ENCODE data around the gene EPHB1. TPM values are rescaled to one million over a fixed set of nuclear protein-coding genes. Genes with fewer than 3 reads are reported as not detected.
"Not testable (repeated sequence)": the region's sequence is repeated elsewhere in the genome, so short reads cannot be mapped to it uniquely, and the experiment has no call there.

EPHB1 gene
- total RNA-seq, 5 donors from 2014 or later (not counting 1 experiment from before 2014, with no cell fraction given): 0.28 to 0.72 (median 0.31) TPM; not detected in 1

DNA sequence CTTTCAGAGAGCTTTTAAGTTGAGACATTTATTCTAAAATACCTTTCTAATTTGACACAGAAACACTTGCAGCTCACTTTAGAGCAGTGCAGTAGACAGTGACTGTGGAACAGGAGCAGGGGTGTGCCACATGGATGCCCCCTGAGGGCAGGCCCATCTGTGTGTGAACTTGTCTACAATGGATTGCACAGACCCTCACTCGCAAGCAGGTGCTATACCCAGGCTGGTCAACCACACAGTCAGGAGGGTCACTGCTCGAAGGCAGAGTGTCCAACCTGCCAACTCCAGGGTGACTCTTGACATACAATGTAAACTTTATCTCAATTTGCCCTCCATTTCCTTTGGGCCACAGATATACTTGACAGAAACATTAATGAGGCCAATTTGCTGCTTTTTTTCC lies 437.2 kb downstream of the EPHB1 start:
- no peaks in the 10 kb centered on the region for H3K36me3 Mint-ChIP-seq
- ATAC-seq (replicated peaks in 1 of 4) (no peak), DNase-seq (no peak)
- no peaks in the 10 kb centered on the region for H3K4me1 Mint-ChIP-seq
- H3K9me3 Mint-ChIP-seq: peaks cover 0 to 4% (median 0%) of the 10 kb centered on the region in 3 donors
- Histone ChIP-seq H3K9me3 (no peaks in the 10 kb centered on the region), H3K4me1 (ENCODE audit: control insufficient read depth in 1 of 2, extremely low read depth in 1 of 2, insufficient read depth in 2 of 2, low read length in 2 of 2) (no peaks in the 10 kb centered on the region), H3K36me3 (ENCODE audit: control insufficient read depth in 2 of 2, extremely low read depth in 1 of 2, insufficient read depth in 1 of 2, low read length in 1 of 2) (no peaks in the 10 kb centered on the region), H3K27ac (ENCODE audit: low read length) (no peak overlapping the region), H3K27me3 (replicated peaks in 1 of 2; ENCODE audit: control insufficient read depth in 2 of 2, extremely low read depth in 1 of 2, insufficient read depth in 2 of 2, low read length in 1 of 2) (peaks cover 0 to 2% of the 10 kb centered on the region in 2 experiments), H3K4me3 (ENCODE audit: control insufficient read depth in 1 of 2, extremely low read depth in 1 of 2, low read length in 1 of 2) (no peak overlapping the region)
- H3K27ac Mint-ChIP-seq: no peak overlapping the region
- no peaks in the 10 kb centered on the region for H3K27me3 Mint-ChIP-seq
- no peak overlapping the region for H3K4me3 Mint-ChIP-seq
- CTCF ChIA-PET: no interaction called here
- POLR2A ChIA-PET: no interaction called here
- WGBS (ENCODE audit: insufficient coverage): 100% methylated on average over 1 of the region's 2 CpGs

- ATAC-seq (replicated peaks in 1 of 4); H3K4me3 Mint-ChIP-seq; H3K27ac Mint-ChIP-seq; H3K4me1 ChIP-seq (ENCODE audit: control insufficient read depth in 1 of 2, extremely low read depth in 1 of 2, insufficient read depth in 2 of 2, low read length in 2 of 2); DNase-seq; H3K4me1 Mint-ChIP-seq; POLR2A ChIA-PET; H3K9me3 Mint-ChIP-seq; H3K4me3 ChIP-seq (ENCODE audit: control insufficient read depth in 1 of 2, extremely low read depth in 1 of 2, low read length in 1 of 2); H3K36me3 Mint-ChIP-seq; H3K36me3 ChIP-seq (ENCODE audit: control insufficient read depth in 2 of 2, extremely low read depth in 1 of 2, insufficient read depth in 1 of 2, low read length in 1 of 2); H3K27me3 ChIP-seq (replicated peaks in 1 of 2; ENCODE audit: control insufficient read depth in 2 of 2, extremely low read depth in 1 of 2, insufficient read depth in 2 of 2, low read length in 1 of 2); H3K27me3 Mint-ChIP-seq; CTCF ChIA-PET; H3K9me3 ChIP-seq; H3K27ac ChIP-seq (ENCODE audit: low read length): not testable (repeated sequence)
- WGBS (ENCODE audit: insufficient coverage): 86% methylated on average over 1 of the region's 3 CpGs
Measured at GRCh38 chr3:135233476-135233875, 438.4 kb downstream of the EPHB1 start.

DNA sequence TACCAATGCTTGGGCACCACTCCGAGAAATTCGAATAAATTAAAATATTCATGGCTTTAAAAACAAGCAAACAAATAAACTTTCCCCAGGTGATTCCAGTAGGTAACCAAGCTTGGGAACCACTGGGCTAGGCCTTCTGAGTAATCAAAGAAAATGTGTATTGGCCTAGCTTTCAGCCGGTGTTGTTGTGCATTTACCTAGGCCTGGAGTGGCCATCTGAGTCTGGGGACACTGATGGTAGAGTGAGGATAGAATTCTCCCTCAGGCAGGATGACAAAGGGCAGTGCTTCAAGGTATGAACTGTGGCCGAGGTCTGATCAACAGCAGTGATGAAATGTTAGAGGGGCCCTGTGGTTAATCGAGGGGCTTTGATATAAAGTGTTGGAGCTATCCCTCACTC lies 440.5 kb downstream of the EPHB1 start:
- Mint-ChIP-seq H3K4me1 (no peaks in the 10 kb centered on the region), H3K9me3 (peaks cover 0 to 4% (median 0%) of the 10 kb centered on the region in 3 donors), H3K36me3 (no peaks in the 10 kb centered on the region), H3K4me3 (no peak overlapping the region), H3K27me3 (peaks cover 0 to 16% of the 10 kb centered on the region in 2 donors), H3K27ac (no peak overlapping the region)
- Histone ChIP-seq H3K4me3 (ENCODE audit: control insufficient read depth in 1 of 2, extremely low read depth in 1 of 2, low read length in 1 of 2) (no peak overlapping the region), H3K4me1 (ENCODE audit: control insufficient read depth in 1 of 2, extremely low read depth in 1 of 2, insufficient read depth in 2 of 2, low read length in 2 of 2) (no peaks in the 10 kb centered on the region), H3K9me3 (no peaks in the 10 kb centered on the region), H3K36me3 (ENCODE audit: control insufficient read depth in 2 of 2, extremely low read depth in 1 of 2, insufficient read depth in 1 of 2, low read length in 1 of 2) (no peaks in the 10 kb centered on the region), H3K27ac (ENCODE audit: low read length) (no peak overlapping the region), H3K27me3 (replicated peaks in 1 of 2; ENCODE audit: control insufficient read depth in 2 of 2, extremely low read depth in 1 of 2, insufficient read depth in 2 of 2, low read length in 1 of 2) (peaks cover 0 to 7% of the 10 kb centered on the region in 2 experiments)
- CTCF ChIA-PET: interaction anchor here in 1 of 2 donors (0.6 kb wide), 1 partner anchor 363 kb away, joined by 3 read pairs; no protein-coding TSS in a partner anchor
- DNase-seq (no peak), ATAC-seq (replicated peaks in 1 of 4) (no peak)
- WGBS (ENCODE audit: insufficient coverage): 100% methylated on average over 1 of the region's 5 CpGs
- POLR2A ChIA-PET: no interaction called here

- CTCF ChIA-PET: no interaction called here
Measured at GRCh38 chr3:135237371-135238143, 442.5 kb downstream of the EPHB1 start.

DNA sequence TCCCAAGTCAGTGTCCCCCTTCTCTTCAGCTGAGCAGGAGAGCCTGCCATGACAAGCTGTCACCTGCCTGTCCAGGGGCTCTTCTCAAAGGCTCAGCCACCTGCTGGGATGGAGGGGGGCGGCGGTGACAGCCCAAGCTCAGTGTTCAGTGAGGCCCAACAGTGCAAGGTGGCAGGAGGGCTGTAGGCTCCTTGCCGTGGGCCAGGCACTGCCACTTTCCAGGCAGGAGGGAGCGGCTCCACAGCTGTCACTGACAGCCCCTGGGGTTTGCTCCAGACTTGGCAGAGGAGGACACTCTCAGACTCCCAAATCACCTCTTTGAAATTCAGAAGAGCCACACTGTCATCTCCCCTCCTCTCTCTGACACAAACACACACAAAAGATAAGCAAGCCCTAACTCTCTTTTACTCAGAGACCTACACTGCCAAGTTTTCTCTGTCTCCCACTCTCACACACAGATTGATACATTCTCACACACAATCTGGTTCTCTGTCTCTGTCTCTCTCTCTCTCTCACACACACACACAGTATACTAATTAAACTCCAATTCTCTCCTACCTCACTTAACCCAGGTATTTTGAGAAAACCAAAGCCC lies 443.3 kb downstream of the EPHB1 start:
- no peaks in the 10 kb centered on the region for H3K36me3 Mint-ChIP-seq
- H3K36me3 ChIP-seq (ENCODE audit: control insufficient read depth in 2 of 2, extremely low read depth in 1 of 2, insufficient read depth in 1 of 2, low read length in 1 of 2): no peaks in the 10 kb centered on the region
- H3K4me3 Mint-ChIP-seq: no peak overlapping the region
- no peaks in the 10 kb centered on the region for H3K4me1 ChIP-seq (ENCODE audit: control insufficient read depth in 1 of 2, extremely low read depth in 1 of 2, insufficient read depth in 2 of 2, low read length in 2 of 2)
- DNase-seq (no peak), ATAC-seq (replicated peaks in 1 of 4) (no peak)
- WGBS (ENCODE audit: insufficient coverage): 80% methylated on average over 4 of the region's 4 CpGs
- H3K27me3 ChIP-seq (replicated peaks in 1 of 2; ENCODE audit: control insufficient read depth in 2 of 2, extremely low read depth in 1 of 2, insufficient read depth in 2 of 2, low read length in 1 of 2): peaks cover 0 to 10% of the 10 kb centered on the region in 2 experiments
- no peak overlapping the region for H3K27ac ChIP-seq (ENCODE audit: low read length)
- H3K9me3 ChIP-seq: no peaks in the 10 kb centered on the region
- H3K4me3 ChIP-seq (ENCODE audit: control insufficient read depth in 1 of 2, extremely low read depth in 1 of 2, low read length in 1 of 2): no peak overlapping the region
- H3K4me1 Mint-ChIP-seq: no peaks in the 10 kb centered on the region
- POLR2A ChIA-PET: no interaction called here
- H3K9me3 Mint-ChIP-seq: no peaks in the 10 kb centered on the region
- H3K27ac Mint-ChIP-seq: no peak overlapping the region
- H3K27me3 Mint-ChIP-seq: peaks cover 0 to 20% of the 10 kb centered on the region in 2 donors
- CTCF ChIA-PET: no interaction called here

More at GRCh38 chr3:135237371-135238143, 442.5 kb downstream of the EPHB1 start:
- H3K4me3 Mint-ChIP-seq: no peak overlapping the region
- Histone ChIP-seq H3K27ac (ENCODE audit: low read length) (no peak overlapping the region), H3K4me3 (ENCODE audit: control insufficient read depth in 1 of 2, extremely low read depth in 1 of 2, low read length in 1 of 2) (no peak overlapping the region), H3K36me3 (ENCODE audit: control insufficient read depth in 2 of 2, extremely low read depth in 1 of 2, insufficient read depth in 1 of 2, low read length in 1 of 2) (no peaks in the 10 kb centered on the region), H3K9me3 (no peaks in the 10 kb centered on the region), H3K27me3 (replicated peaks in 1 of 2; ENCODE audit: control insufficient read depth in 2 of 2, extremely low read depth in 1 of 2, insufficient read depth in 2 of 2, low read length in 1 of 2) (peaks cover 0 to 10% of the 10 kb centered on the region in 2 experiments), H3K4me1 (ENCODE audit: control insufficient read depth in 1 of 2, extremely low read depth in 1 of 2, insufficient read depth in 2 of 2, low read length in 2 of 2) (no peaks in the 10 kb centered on the region)
- 48% methylated on average over 3 of the region's 3 CpGs for WGBS (ENCODE audit: insufficient coverage)
- no peaks in the 10 kb centered on the region for H3K36me3 Mint-ChIP-seq
- peaks cover 0 to 20% of the 10 kb centered on the region in 2 donors for H3K27me3 Mint-ChIP-seq
- DNase-seq: no peak
- peaks cover 0 to 2% (median 0%) of the 10 kb centered on the region in 3 donors for H3K9me3 Mint-ChIP-seq
- POLR2A ChIA-PET: no interaction called here
- no peak overlapping the region for H3K27ac Mint-ChIP-seq
- no peak for ATAC-seq (replicated peaks in 1 of 4)
- H3K4me1 Mint-ChIP-seq: no peaks in the 10 kb centered on the region

DNA sequence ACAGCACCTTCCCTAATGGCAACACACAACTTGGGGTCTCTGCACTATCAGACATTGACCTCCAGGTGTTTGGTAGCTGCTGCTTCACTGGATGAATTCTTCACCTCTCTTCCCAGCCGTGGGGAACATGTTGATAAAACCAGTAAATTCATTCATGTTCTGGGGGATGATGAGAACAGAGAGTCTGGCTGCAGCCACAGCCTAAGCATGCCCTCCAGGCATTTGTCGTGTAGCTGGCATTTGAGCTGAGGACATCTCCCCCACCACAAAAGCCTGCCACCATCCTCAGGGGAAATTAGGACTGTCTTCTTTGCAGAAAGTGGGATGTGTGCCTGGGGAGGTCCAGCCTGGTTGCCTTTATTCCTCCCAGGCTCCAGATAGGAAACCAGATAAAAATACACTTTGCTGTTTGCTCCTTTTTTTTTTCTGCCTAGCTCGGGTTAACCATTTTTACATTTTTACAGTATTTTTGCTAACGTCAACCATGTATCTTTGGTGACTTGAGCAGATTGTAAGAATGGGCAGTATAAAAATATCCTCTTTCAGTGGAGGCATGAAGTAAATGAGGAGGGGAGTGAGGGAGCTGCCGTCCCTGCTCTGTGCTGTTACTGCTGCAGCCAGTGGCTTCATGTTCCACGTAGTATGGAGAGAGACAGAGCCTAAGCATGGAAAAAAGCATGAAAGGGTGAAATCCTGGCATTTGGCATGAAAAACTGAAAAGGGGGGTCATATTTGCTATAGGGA lies 444.0 kb downstream of the EPHB1 start:
- Histone ChIP-seq H3K27me3 (replicated peaks in 1 of 2; ENCODE audit: control insufficient read depth in 2 of 2, extremely low read depth in 1 of 2, insufficient read depth in 2 of 2, low read length in 1 of 2) (peaks cover 0 to 10% of the 10 kb centered on the region in 2 experiments), H3K4me3 (ENCODE audit: control insufficient read depth in 1 of 2, extremely low read depth in 1 of 2, low read length in 1 of 2) (no peak overlapping the region), H3K4me1 (ENCODE audit: control insufficient read depth in 1 of 2, extremely low read depth in 1 of 2, insufficient read depth in 2 of 2, low read length in 2 of 2) (no peaks in the 10 kb centered on the region), H3K9me3 (no peaks in the 10 kb centered on the region), H3K36me3 (ENCODE audit: control insufficient read depth in 2 of 2, extremely low read depth in 1 of 2, insufficient read depth in 1 of 2, low read length in 1 of 2) (no peaks in the 10 kb centered on the region), H3K27ac (ENCODE audit: low read length) (no peak overlapping the region)
- Mint-ChIP-seq H3K27ac (no peak overlapping the region), H3K27me3 (peaks cover 0 to 20% of the 10 kb centered on the region in 2 donors), H3K4me1 (no peaks in the 10 kb centered on the region), H3K4me3 (no peak overlapping the region), H3K9me3 (no peaks in the 10 kb centered on the region), H3K36me3 (no peaks in the 10 kb centered on the region)
- DNase-seq (no peak), ATAC-seq (replicated peaks in 1 of 4) (no peak)
- ChIA-PET CTCF (no interaction called here), POLR2A (no interaction called here)
- 64% methylated on average over 2 of the region's 6 CpGs for WGBS (ENCODE audit: insufficient coverage)

Data from T-cell (primary cell).